Measurements from ENCODE around the gene TMEM250.

TMEM250 gene

GRCh38 chr9:136131629-136132511, 13.2 kb upstream of the TMEM250 start:
- DNase-seq, result no peak

- DNase-seq, result no peak
Measured at GRCh38 chr9:136129176-136129575, 10.5 kb upstream of the TMEM250 start.

- no peak for DNase-seq
Measured at GRCh38 chr9:136128436-136128835, 9.8 kb upstream of the TMEM250 start.

- no peak for DNase-seq
Measured at GRCh38 chr9:136127313-136127712, 8.6 kb upstream of the TMEM250 start.

- DNase-seq, result no peak
Measured at GRCh38 chr9:136124976-136125692, 6.5 kb upstream of the TMEM250 start.

GRCh38 chr9:136122425-136123383, 4.0 kb upstream of the TMEM250 start:
- DNase-seq, result peak; percentile 68

GRCh38 chr9:136121801-136122200, 3.1 kb upstream of the TMEM250 start:
- DNase-seq, result no peak

GRCh38 chr9:136120438-136120844, 1.8 kb upstream of the TMEM250 start:
- DNase-seq, result no peak

- DNase-seq, result no peak
Measured at GRCh38 chr9:136119883-136120393, 1.3 kb upstream of the TMEM250 start.

GRCh38 chr9:136119061-136119882, 597 bp upstream of the TMEM250 start:
- peak; percentile 43 for DNase-seq

- DNase-seq, result no peak
Measured at GRCh38 chr9:136117916-136118319, 757 bp downstream of the TMEM250 start.

- peak; percentile 11 for DNase-seq
Measured at GRCh38 chr9:136117291-136117915, 1.3 kb downstream of the TMEM250 start.

GRCh38 chr9:136116360-136117098, 2.1 kb downstream of the TMEM250 start:
- DNase-seq, result no peak

- no peak for DNase-seq
Measured at GRCh38 chr9:136115641-136116359, 2.9 kb downstream of the TMEM250 start.

GRCh38 chr9:136115206-136115605, 3.5 kb downstream of the TMEM250 start:
- no peak for DNase-seq

- no peak for DNase-seq
Measured at GRCh38 chr9:136114610-136115009, 4.1 kb downstream of the TMEM250 start.

GRCh38 chr9:136112541-136112940, 6.1 kb downstream of the TMEM250 start:
- DNase-seq, result no peak

GRCh38 chr9:136111910-136112309, 6.8 kb downstream of the TMEM250 start:
- no peak for DNase-seq

GRCh38 chr9:136111190-136111589, 7.5 kb downstream of the TMEM250 start:
- no peak for DNase-seq

Data from stimulated activated naive CD4-positive, alpha-beta T cell treated with Interleukin-2 at 50 U/mL for 16 hours (primary cell).